Smooth muscle cell (in vitro differentiated cells): Measurements from ENCODE around the gene HOXB1. TPM values are rescaled to one million over a fixed set of nuclear protein-coding genes. Genes with fewer than 3 reads are reported as not detected.

Experiments used
- DNase-seq: peaks from one replicate; lab custom pipeline; 2025; ENCODE audit not compliant: unreplicated experiment; lab: John Stamatoyannopoulos, UW
- H2AFZ ChIP-seq: fragments of 200-600 bp; sonication (generic); 2 replicates; pipeline ENCODE4 v1.6.0; 2016; ENCODE audit warnings: antibody characterized with exemption, low read depth, mild to moderate bottlenecking
- H3F3A ChIP-seq: fragments of 200-600 bp; sonication (generic); 2 replicates; pipeline ENCODE4 v1.6.0; 2017; ENCODE audit warnings: antibody characterized with exemption, low read depth
- H3K27ac ChIP-seq: fragments of 200-600 bp; sonication (generic); 2 replicates; pipeline ENCODE4 v1.5.1; 2016; ENCODE audit warnings: low read depth, mild to moderate bottlenecking
- H3K27me3 ChIP-seq: fragments of 200-600 bp; sonication (generic); 2 replicates; pipeline ENCODE4 v1.6.1; 2016; ENCODE audit warnings: low read depth, mild to moderate bottlenecking
- H3K36me3 ChIP-seq: fragments of 200-600 bp; sonication (generic); 2 replicates; pipeline ENCODE4 v1.5.1; 2016; ENCODE audit warnings: low read depth
- H3K4me1 ChIP-seq: fragments of 200-600 bp; sonication (generic); 2 replicates; pipeline ENCODE4 v1.5.1; 2016; ENCODE audit warnings: low read depth
- H3K4me2 ChIP-seq: fragments of 200-600 bp; sonication (generic); 2 replicates; pipeline ENCODE4 v1.6.0; 2016; ENCODE audit warnings: mild to moderate bottlenecking
- H3K4me3 ChIP-seq: fragments of 200-600 bp; sonication (generic); 2 replicates; pipeline ENCODE4 v1.5.1; 2016; ENCODE audit warnings: mild to moderate bottlenecking
- H3K79me2 ChIP-seq: fragments of 200-600 bp; sonication (generic); 2 replicates; pipeline ENCODE4 v1.6.0; 2016; ENCODE audit warnings: low read depth, mild to moderate bottlenecking
- H3K9ac ChIP-seq: fragments of 200-600 bp; sonication (generic); 2 replicates; pipeline ENCODE4 v1.6.0; 2016; ENCODE audit warnings: low read depth
- H3K9me3 ChIP-seq: fragments of 200-600 bp; sonication (generic); replicated peaks from 2 replicates; pipeline ENCODE4 v1.5.1; 2016; ENCODE audit warnings: low read depth
- H4K20me1 ChIP-seq: fragments of 200-600 bp; sonication (generic); 2 replicates; pipeline ENCODE4 v1.6.0; 2016; ENCODE audit warnings: low read depth
- WGBS: methylation state at CpG from one replicate; pipeline ENCODE4 v1.1.7; 2016; ENCODE audit warnings: low lambda C conversion rate; 5-methylcytosine and 5-hydroxymethylcytosine counted together
- microRNA counts: library from miRNA; unstranded; fragments of <30 nt; microRNA quantifications from one replicate; lab custom pipeline; 2016
- polyA plus RNA-seq: library from polyadenylated mRNA; unstranded; fragments of >200 nt; fragmentation: Nextera tagmentation; extraction: Ambion mirVana; gene quantifications from 2 replicates; pipeline ENCODE4 v1.2.1, GENCODE V29; 2016
- small RNA-seq: library from RNA; depleted of rRNA; stranded (forward); fragments of <200 nt; gene quantifications from one replicate; pipeline ENCODE3, GENCODE V24; 2014
- total RNA-seq: library from RNA; depleted of rRNA; stranded (reverse); fragments of >200 nt; gene quantifications from 2 replicates; pipeline ENCODE4 v1.2.3, GENCODE V29; 2014
- TF ChIP-seq, protein P1 (sequence below): fragments of 200-600 bp; sonication (generic); IDR thresholded peaks from 2 replicates; pipeline ENCODE4 v1.5.1; 2017; ENCODE audit warnings: borderline replicate concordance, mild to moderate bottlenecking, antibody characterized with exemption; ENCODE audit not compliant: insufficient read depth, poor library complexity, severe bottlenecking

Gene HOXB1
- total and polyA plus RNA-seq, 2 experiments from 2014 or later: not detected

DNA sequence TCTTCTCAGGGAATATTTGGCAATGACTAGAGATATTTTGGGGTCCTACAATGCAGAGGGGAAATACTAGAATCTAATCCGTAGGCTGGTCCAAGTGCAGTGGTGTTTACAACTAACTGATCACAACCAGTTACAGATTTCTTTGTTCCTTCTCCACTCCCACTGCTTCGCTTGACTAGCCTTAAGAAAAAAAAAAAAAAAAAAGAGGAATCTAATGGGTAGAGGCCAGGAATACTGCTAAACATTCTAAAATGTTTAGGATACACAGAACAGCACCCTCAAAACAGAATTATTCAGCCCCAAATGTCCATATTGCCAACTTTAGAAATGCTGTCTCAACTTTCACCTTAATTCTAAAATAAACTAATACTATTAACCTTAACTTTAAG lies 51.8 kb downstream of the HOXB1 start:
- DNase-seq: no peak
- 93% methylated on average over 2 of the region's 2 CpGs for WGBS
- Histone ChIP-seq H3K4me2 (no peak overlapping the region), H3F3A (peaks cover 10% of the 10 kb centered on the region), H3K9ac (no peak overlapping the region), H3K79me2 (no peaks in the 10 kb centered on the region), H4K20me1 (no peaks in the 10 kb centered on the region), H3K27me3 (peaks cover 5% of the 10 kb centered on the region), H3K9me3 (no peaks in the 10 kb centered on the region), H2AFZ (no peak overlapping the region), H3K36me3 (no peaks in the 10 kb centered on the region), H3K4me1 (peaks cover 2% of the 10 kb centered on the region), H3K4me3 (no peak overlapping the region), H3K27ac (no peak overlapping the region)
- TF ChIP-seq, protein P1, sequence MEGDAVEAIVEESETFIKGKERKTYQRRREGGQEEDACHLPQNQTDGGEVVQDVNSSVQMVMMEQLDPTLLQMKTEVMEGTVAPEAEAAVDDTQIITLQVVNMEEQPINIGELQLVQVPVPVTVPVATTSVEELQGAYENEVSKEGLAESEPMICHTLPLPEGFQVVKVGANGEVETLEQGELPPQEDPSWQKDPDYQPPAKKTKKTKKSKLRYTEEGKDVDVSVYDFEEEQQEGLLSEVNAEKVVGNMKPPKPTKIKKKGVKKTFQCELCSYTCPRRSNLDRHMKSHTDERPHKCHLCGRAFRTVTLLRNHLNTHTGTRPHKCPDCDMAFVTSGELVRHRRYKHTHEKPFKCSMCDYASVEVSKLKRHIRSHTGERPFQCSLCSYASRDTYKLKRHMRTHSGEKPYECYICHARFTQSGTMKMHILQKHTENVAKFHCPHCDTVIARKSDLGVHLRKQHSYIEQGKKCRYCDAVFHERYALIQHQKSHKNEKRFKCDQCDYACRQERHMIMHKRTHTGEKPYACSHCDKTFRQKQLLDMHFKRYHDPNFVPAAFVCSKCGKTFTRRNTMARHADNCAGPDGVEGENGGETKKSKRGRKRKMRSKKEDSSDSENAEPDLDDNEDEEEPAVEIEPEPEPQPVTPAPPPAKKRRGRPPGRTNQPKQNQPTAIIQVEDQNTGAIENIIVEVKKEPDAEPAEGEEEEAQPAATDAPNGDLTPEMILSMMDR: no peak

MicroRNAs within 50 kb of the gene (microRNA counts, 767-probe panel; counts per million panel counts)
- microRNA hsa-miR-10a-5p (lab: Ali Mortazavi, UCI): 7,929 counts per million, percentile 53 among the panel's probes with 10 or more counts

Small RNA genes within 50 kb of the gene (small RNA-seq; reads per million reads assigned to genes)
- gene RF00019: not detected

Other genes starting within 250 kb of the HOXB1 start
- gene SKAP1, start 100.8 kb downstream of the HOXB1 start, total RNA-seq: not detected in 2 replicates
- not detected in 2 replicates for gene SKAP1, start 100.8 kb downstream of the HOXB1 start, polyA plus RNA-seq
- gene HOXB2, start 14.1 kb upstream of the HOXB1 start, total RNA-seq: 16.9 and 40.4 TPM in 2 replicates
- 26.5 and 35.6 TPM in 2 replicates for gene HOXB2, start 14.1 kb upstream of the HOXB1 start, polyA plus RNA-seq
- gene HOXB4, start 47.3 kb upstream of the HOXB1 start, total RNA-seq: 0.72 and 2.6 TPM in 2 replicates
- gene HOXB4, start 47.3 kb upstream of the HOXB1 start, polyA plus RNA-seq: 0.96 and 1.0 TPM in 2 replicates
- 5.1 and 9.1 TPM in 2 replicates for gene HOXB3, start 59.2 kb upstream of the HOXB1 start, total RNA-seq
- gene HOXB3, start 59.2 kb upstream of the HOXB1 start, polyA plus RNA-seq: 2.8 and 4.4 TPM in 2 replicates
- 0.49 and 0.94 TPM in 2 replicates for gene HOXB5, start 62.8 kb upstream of the HOXB1 start, total RNA-seq
- 1.4 and 1.8 TPM in 2 replicates for gene HOXB5, start 62.8 kb upstream of the HOXB1 start, polyA plus RNA-seq
- gene HOXB6, start 74.0 kb upstream of the HOXB1 start, total RNA-seq: 6.3 and 7.2 TPM in 2 replicates
- gene HOXB6, start 74.0 kb upstream of the HOXB1 start, polyA plus RNA-seq: 9.3 and 10.3 TPM in 2 replicates
- gene HOXB7, start 80.0 kb upstream of the HOXB1 start, total RNA-seq: 13.7 and 16.1 TPM in 2 replicates
- 29.7 and 33.4 TPM in 2 replicates for gene HOXB7, start 80.0 kb upstream of the HOXB1 start, polyA plus RNA-seq
- 2.0 and 3.8 TPM in 2 replicates for gene HOXB8, start 84.3 kb upstream of the HOXB1 start, total RNA-seq
- gene HOXB8, start 84.3 kb upstream of the HOXB1 start, polyA plus RNA-seq: 0.15 and 0.94 TPM in 2 replicates
- 24.3 and 25.8 TPM in 2 replicates for gene HOXB9, start 95.3 kb upstream of the HOXB1 start, total RNA-seq
- gene HOXB9, start 95.3 kb upstream of the HOXB1 start, polyA plus RNA-seq: 6.9 and 13.8 TPM in 2 replicates
- not detected in 2 replicates for gene PRAC1, start 191.5 kb upstream of the HOXB1 start, total RNA-seq
- gene PRAC1, start 191.5 kb upstream of the HOXB1 start, polyA plus RNA-seq: 2.4 and 6.5 TPM in 2 replicates
- 3.5 and 8.4 TPM in 2 replicates for gene PRAC2, start 192.2 kb upstream of the HOXB1 start, total RNA-seq
- 6.8 and 7.8 TPM in 2 replicates for gene PRAC2, start 192.2 kb upstream of the HOXB1 start, polyA plus RNA-seq
- gene HOXB13, start 197.7 kb upstream of the HOXB1 start, total RNA-seq: 3.3 and 4.8 TPM in 2 replicates
- 4.4 and 5.4 TPM in 2 replicates for gene HOXB13, start 197.7 kb upstream of the HOXB1 start, polyA plus RNA-seq